OCI-LY7 (cell line): ENCODE measurements around the gene DEDD2.

ENCODE experiments used
- EZH2phosphoT487 ChIP-seq: fragments of 200-600 bp; sonication (generic); IDR thresholded peaks from 2 replicates; pipeline ENCODE4 v1.6.1; 2018; ENCODE audit warnings: low read depth, borderline replicate concordance, mild to moderate bottlenecking, mixed run types, antibody characterized with exemption, low read length, moderate library complexity, mixed read lengths
- TF ChIP-seq, protein P1 (sequence below): fragments of 200-600 bp; sonication (generic); conservative IDR thresholded peaks from 2 replicates; pipeline ENCODE4 v1.5.1; 2014; ENCODE audit warnings: mild to moderate bottlenecking, antibody characterized with exemption, low read length, moderate library complexity, mixed read lengths

- TF ChIP-seq, protein P1, sequence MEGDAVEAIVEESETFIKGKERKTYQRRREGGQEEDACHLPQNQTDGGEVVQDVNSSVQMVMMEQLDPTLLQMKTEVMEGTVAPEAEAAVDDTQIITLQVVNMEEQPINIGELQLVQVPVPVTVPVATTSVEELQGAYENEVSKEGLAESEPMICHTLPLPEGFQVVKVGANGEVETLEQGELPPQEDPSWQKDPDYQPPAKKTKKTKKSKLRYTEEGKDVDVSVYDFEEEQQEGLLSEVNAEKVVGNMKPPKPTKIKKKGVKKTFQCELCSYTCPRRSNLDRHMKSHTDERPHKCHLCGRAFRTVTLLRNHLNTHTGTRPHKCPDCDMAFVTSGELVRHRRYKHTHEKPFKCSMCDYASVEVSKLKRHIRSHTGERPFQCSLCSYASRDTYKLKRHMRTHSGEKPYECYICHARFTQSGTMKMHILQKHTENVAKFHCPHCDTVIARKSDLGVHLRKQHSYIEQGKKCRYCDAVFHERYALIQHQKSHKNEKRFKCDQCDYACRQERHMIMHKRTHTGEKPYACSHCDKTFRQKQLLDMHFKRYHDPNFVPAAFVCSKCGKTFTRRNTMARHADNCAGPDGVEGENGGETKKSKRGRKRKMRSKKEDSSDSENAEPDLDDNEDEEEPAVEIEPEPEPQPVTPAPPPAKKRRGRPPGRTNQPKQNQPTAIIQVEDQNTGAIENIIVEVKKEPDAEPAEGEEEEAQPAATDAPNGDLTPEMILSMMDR: no peak
- TF ChIP-seq EZH2phosphoT487: no peak
Observed at GRCh38 chr19:42261763-42262162, 44.3 kb upstream of the DEDD2 start.
